Spleen (tissue), 11 donors: Measurements from ENCODE around the gene SPATA32. TPM values are rescaled to one million over a fixed set of nuclear protein-coding genes. Genes with fewer than 3 reads are reported as not detected.

ENCODE experiments used
- DNase-seq: peaks from one replicate; pipeline ENCODE4 v3.0.0-alpha.2; 2020
- H3K27ac ChIP-seq, 8 donors: fragments of 200-600 bp; sonication (generic) in 7 of 8; 1 replicate in 4 of 8; 2 replicates in 4 of 8; pipeline versions ENCODE4 v1.5.0 to v1.8.0; 2016 to 2021; ENCODE audit warnings: inconsistent platforms in 4 of 8, mild to moderate bottlenecking in 4 of 8, moderate library complexity in 1 of 8
- H3K27me3 ChIP-seq, 7 donors: fragments of 200-600 bp; sonication (generic) in 6 of 7; replicated peaks in 1 of 7; 1 replicate in 4 of 7; 2 replicates in 3 of 7; pipeline versions ENCODE4 v1.5.0 to v1.8.0; 2016 to 2021; ENCODE audit warnings: inconsistent platforms in 3 of 7, mild to moderate bottlenecking in 1 of 7
- H3K36me3 ChIP-seq, 6 donors: fragments of 200-600 bp; sonication (generic) in 5 of 6; 1 replicate in 4 of 6; 2 replicates in 2 of 6; pipeline versions ENCODE4 v1.5.0 to v1.8.0; 2016 to 2021; ENCODE audit warnings: inconsistent platforms in 2 of 6
- H3K4me1 ChIP-seq, 6 donors: fragments of 200-600 bp; sonication (generic) in 5 of 6; 1 replicate in 3 of 6; 2 replicates in 3 of 6; pipeline versions ENCODE4 v1.5.0 to v1.8.0; 2016 to 2021; ENCODE audit warnings: inconsistent platforms in 3 of 6
- H3K4me3 ChIP-seq, 8 donors: fragments of 200-600 bp; sonication (generic) in 7 of 8; 1 replicate in 4 of 8; 2 replicates in 4 of 8; pipeline versions ENCODE4 v1.5.0 to v1.8.0; 2016 to 2021; ENCODE audit warnings: inconsistent platforms in 4 of 8, mild to moderate bottlenecking in 4 of 8, moderate library complexity in 2 of 8
- H3K9me3 ChIP-seq, 8 donors: fragments of 200-600 bp; sonication (generic) in 7 of 8; 1 replicate in 4 of 8; 2 replicates in 4 of 8; pipeline versions ENCODE4 v1.5.0 to v1.8.0; 2016 to 2021; ENCODE audit warnings: inconsistent platforms in 4 of 8
- CTCF ChIP-seq, 11 experiments: fragments of 200-600 bp in 7 of 11; fragments of 450-650 bp in 4 of 11; sonication (generic) in 4 of 11; IDR thresholded peaks in 8 of 11; conservative IDR thresholded peaks in 3 of 11; 1 replicate in 7 of 11; 2 replicates in 4 of 11; pipeline versions ENCODE4 v1.4.0 to v1.8.0; 2016 to 2021; ENCODE audit warnings: antibody characterized with exemption in 11 of 11, inconsistent platforms in 4 of 11, mild to moderate bottlenecking in 1 of 11
- POLR2A ChIP-seq, 3 donors: fragments of 450-650 bp; IDR thresholded peaks; one replicate each; pipeline ENCODE4 v1.5.1; 2017; ENCODE audit warnings: antibody characterized with exemption in 3 of 3, mild to moderate bottlenecking in 1 of 3
- POLR2AphosphoS5 ChIP-seq, 3 donors: sonication (generic); formaldehyde crosslinking; IDR thresholded peaks; one replicate each; pipeline ENCODE4 v1.5.1; 2017; ENCODE audit warnings: antibody characterized with exemption in 3 of 3
- WGBS, 5 donors: extraction: QIAGEN DNeasy Blood & Tissue Kit in 3 of 5; methylation state at CpG; one replicate each; pipeline versions ENCODE4 v1.1.5 to v1.1.7; 2013 to 2018; 5-methylcytosine and 5-hydroxymethylcytosine counted together
- intact Hi-C: fragments of 100-400 bp; cut with DNase I; formaldehyde crosslinking; loops from one replicate; pipeline ENCODE4 v1.15.0; 2023; ENCODE audit warnings: low total_unique reads
- polyA plus RNA-seq, 3 donors: library from polyadenylated mRNA; stranded (reverse); fragments of 200-250 nt; gene quantifications; one replicate each; pipeline ENCODE4 v1.2.1, GENCODE V29; 2013
- total RNA-seq, 7 donors: library from RNA; depleted of rRNA in 3 of 7; stranded (reverse); fragments of >200 nt in 3 of 7; fragmentation: NEBNext Ultra II Directional in 4 of 7; extraction: Animal tissue kit (Norgen Biotek cat#: 25700) in 4 of 7; gene quantifications; one replicate each; pipeline versions ENCODE4 v1.1.0 to v1.2.1, GENCODE V29; 2016 to 2021
- donor health status: healthy with polysubstance abuse.
- donor health status: DM: no; HTN: no; CAD: no; lungs with moderate emphysema.
- donor health status: DM: no; HTN: no; CAD: no.
- donor health status: Bipolar disorder and iron deficiency.
- donor health status: healthy.
- donor health status: DM: no; HTN: no; CAD: no.
- donor health status: DM: yes; HTN: yes; CAD: no.

Gene SPATA32
- total and polyA plus RNA-seq, 10 donors: 0.08 to 0.17 (median 0.09) TPM; not detected in 7

DNA sequence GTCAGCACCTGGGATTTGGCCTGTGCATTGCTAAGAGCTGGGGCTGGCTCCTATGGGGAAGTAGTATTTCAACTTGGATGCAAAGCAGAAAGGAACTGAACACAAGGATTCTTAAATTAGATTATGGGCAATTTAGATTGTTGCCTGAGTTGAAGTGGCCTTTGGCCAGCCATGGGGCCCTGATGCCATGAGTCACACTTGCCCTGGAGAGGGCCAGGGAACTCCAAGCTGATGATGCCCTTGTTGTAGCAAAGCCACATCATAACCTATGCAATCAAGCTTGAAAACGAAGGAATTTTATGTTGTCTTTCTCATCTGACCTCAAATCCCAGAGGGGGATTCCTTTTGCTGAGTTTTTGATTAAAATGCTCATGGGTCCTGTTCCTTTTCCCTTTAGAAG lies 3.9 kb upstream of the SPATA32 start:
- intact Hi-C loops: no loop called here
- Histone ChIP-seq H3K27me3 (no peaks in the 10 kb centered on the region), H3K4me1 (peaks cover 0 to 30% (median 22%) of the 10 kb centered on the region in 6 donors), H3K4me3 (no peak overlapping the region), H3K27ac (no peak overlapping the region), H3K9me3 (no peaks in the 10 kb centered on the region), H3K36me3 (peaks cover 2 to 82% (median 72%) of the 10 kb centered on the region in 6 donors)
- TF ChIP-seq POLR2A (IDR thresholded peaks at IDR 0.05) (no peak), POLR2AphosphoS5 (IDR thresholded peaks at IDR 0.05) (no peak), CTCF (IDR thresholded peaks at IDR 0.05 in 8 of 11, conservative IDR thresholded peaks at IDR 0.05 in 3 of 11) (no peak)
- DNase-seq: no peak
- WGBS, 5 donors: 25 to 92% (median 72%) methylated on average over 1 of the region's 1 CpG

- H3K27me3 ChIP-seq: no peaks in the 10 kb centered on the region
- no peak overlapping the region for H3K4me3 ChIP-seq
- no peak overlapping the region for H3K27ac ChIP-seq
- H3K4me1 ChIP-seq: peaks cover 0 to 30% (median 22%) of the 10 kb centered on the region in 6 donors
- no peaks in the 10 kb centered on the region for H3K9me3 ChIP-seq
- peaks cover 2 to 74% (median 64%) of the 10 kb centered on the region in 6 donors for H3K36me3 ChIP-seq
- TF ChIP-seq POLR2A (IDR thresholded peaks at IDR 0.05): no peak
- TF ChIP-seq CTCF (IDR thresholded peaks at IDR 0.05 in 8 of 11, conservative IDR thresholded peaks at IDR 0.05 in 3 of 11): no peak
- no peak for TF ChIP-seq POLR2AphosphoS5 (IDR thresholded peaks at IDR 0.05)
- intact Hi-C loops: no loop called here
- DNase-seq: no peak
- WGBS, 5 donors: 88 to 97% (median 91%) methylated on average over 6 to 8 of the region's 8 CpGs
Measured at GRCh38 chr17:45264988-45265387, 3.1 kb upstream of the SPATA32 start.

DNA sequence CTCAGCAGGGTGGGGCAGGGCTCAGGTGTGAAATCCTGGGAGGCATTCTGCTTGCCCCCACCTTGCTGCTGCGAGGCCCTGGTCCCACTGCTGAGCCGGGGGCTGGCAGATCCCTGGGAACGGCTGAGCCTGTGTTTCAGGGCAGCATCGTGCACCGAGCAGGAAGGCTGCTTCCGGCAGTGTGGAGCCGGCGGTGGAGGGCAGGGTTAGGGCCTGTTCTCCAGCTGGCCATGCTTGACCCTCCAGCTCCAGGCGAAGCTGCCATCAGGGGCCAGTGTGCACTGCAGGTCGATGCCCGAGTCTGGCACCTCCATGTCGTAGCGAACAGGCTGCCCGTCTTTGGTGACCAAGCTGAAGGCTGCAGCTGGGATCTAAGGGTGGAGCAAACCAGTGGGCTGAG lies 2.5 kb upstream of the SPATA32 start:
- WGBS, 5 donors: 88 to 95% (median 94%) methylated on average over 11 to 14 of the region's 14 CpGs; no CpG with 5 or more reads in 1 of the 5 donors
- no peaks in the 10 kb centered on the region for H3K9me3 ChIP-seq
- peak; percentile 72 for DNase-seq
- no peak overlapping the region for H3K4me3 ChIP-seq
- no peak for TF ChIP-seq CTCF (IDR thresholded peaks at IDR 0.05 in 8 of 11, conservative IDR thresholded peaks at IDR 0.05 in 3 of 11)
- TF ChIP-seq POLR2AphosphoS5 (IDR thresholded peaks at IDR 0.05): peak; percentile 38 to 74 (median 42)
- H3K27me3 ChIP-seq: no peaks in the 10 kb centered on the region
- H3K4me1 ChIP-seq: peaks cover 0 to 30% (median 22%) of the 10 kb centered on the region in 6 donors
- H3K27ac ChIP-seq: no peak overlapping the region
- intact Hi-C loops: no loop called here
- H3K36me3 ChIP-seq: peaks cover 2 to 68% (median 59%) of the 10 kb centered on the region in 6 donors

DNA sequence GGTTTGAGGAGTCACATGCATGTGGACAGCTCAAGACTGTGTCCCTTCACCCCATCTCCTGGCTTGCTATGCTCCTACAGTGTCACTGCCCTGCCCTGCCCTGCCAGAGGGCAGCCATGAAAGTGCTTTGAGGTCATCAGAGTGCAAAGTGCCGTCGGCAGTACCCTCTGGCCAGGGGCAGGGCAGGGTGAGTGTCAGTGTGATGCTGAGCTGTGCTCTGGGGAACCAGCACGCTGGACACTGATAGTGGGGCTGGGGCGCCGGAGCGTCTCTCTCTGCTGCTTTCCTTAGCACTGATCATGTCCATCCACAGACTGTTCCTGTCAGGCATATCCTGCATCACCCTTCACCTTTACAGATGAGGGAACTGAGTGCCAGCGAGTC lies 1.6 kb upstream of the SPATA32 start:
- Histone ChIP-seq H3K9me3 (no peaks in the 10 kb centered on the region), H3K4me3 (no peak overlapping the region), H3K27me3 (no peaks in the 10 kb centered on the region), H3K4me1 (peaks cover 0 to 35% (median 22%) of the 10 kb centered on the region in 6 donors), H3K27ac (peak overlapping the region in 2 of 8 donors; percentile 87), H3K36me3 (peaks cover 2 to 59% (median 49%) of the 10 kb centered on the region in 6 donors)
- WGBS, 5 donors: 82 to 94% (median 85%) methylated on average over 7 of the region's 7 CpGs
- DNase-seq: no peak
- intact Hi-C loops: no loop called here
- TF ChIP-seq POLR2A (IDR thresholded peaks at IDR 0.05): no peak
- TF ChIP-seq POLR2AphosphoS5 (IDR thresholded peaks at IDR 0.05): peak; percentile 23 to 53 (median 33)
- no peak for TF ChIP-seq CTCF (IDR thresholded peaks at IDR 0.05 in 8 of 11, conservative IDR thresholded peaks at IDR 0.05 in 3 of 11)
